ENCODE data around the gene TRAPPC2L.

Gene TRAPPC2L

DNA sequence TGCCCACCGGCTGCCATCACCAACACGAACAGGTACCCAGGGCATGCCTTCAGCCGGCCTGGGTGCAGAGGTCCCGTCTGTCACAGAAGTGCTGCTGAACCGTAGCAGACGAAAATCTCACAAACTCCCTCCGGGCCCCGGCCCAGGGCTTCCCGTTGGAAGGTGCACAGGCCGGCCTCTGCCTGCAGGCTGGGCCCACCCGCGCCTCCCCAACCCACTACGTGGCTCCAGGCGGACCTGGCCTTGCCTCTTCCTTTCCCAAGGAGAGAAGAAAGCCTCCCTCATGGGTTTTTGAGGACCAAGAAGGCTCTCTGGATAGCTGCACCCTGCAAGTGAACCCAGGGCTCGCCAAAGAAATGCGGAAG is 55.0 kb downstream of the TRAPPC2L start:
- no peak for DNase-seq

All from OCI-M1 (cell line).